ENCODE measurements around the gene CCDC191. TPM values are rescaled to one million over a fixed set of nuclear protein-coding genes. Genes with fewer than 3 reads are reported as not detected.

The CCDC191 gene
- polyA plus RNA-seq, 1 donor (not counting 4 experiments of a cell fraction or from before 2014, with no cell fraction given), result 3.6 TPM

DNA sequence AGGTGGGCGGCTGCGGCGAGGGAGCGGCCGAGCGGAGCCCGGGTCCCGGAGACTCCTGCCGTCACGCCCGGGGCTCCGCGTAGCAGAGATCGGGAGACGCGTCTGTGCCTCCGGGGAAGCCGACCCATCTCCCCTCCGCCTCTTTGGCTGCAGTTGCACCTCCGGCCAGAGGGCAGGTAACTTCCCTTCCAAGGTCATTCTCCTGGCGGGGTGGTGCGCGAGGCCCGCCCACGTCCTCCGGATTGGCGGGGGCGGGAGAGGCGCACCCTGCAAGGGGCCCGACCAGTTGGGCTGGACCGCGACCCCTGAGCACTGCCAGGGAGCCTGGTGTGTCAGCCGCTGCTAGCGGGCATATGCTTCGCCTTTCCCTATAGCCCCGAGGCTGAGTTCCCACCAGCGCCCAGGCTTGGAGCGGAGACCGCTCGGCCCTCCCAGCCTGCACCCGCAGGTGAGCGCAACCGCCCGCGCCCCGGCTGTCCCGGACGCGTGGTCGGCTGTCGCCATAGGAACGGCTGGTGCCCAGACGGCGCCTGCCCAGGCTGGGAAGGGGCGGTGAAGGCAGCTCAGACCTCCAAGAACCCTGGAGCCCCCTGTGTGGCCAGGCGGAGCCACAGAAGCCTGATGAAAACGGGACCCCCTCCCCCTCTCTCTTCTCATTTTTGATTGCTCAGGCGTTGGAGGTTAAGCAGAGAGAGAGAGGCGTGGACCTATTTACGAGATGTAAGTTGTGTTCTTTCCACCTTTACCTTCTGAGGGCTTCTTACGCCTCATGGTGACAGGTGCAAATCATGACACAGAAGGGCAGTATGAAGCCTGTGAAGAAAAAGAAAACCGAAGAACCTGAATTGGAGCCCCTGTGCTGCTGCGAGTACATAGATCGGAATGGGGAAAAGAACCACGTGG is 108.1 kb downstream of the CCDC191 start:
- FAIRE-seq, result no peak
- Histone ChIP-seq H3K27ac (ENCODE audit: control insufficient read depth, insufficient read depth, low read length) (no peak overlapping the region), H3K4me2 (ENCODE audit: control insufficient read depth, extremely low read depth, insufficient read depth, low read depth, low read length) (peak overlapping the region; percentile 85)

GRCh38 chr3:113947372-113948014 is 108.8 kb downstream of the CCDC191 start, which contains the start of gene ZDHHC23:
Gene ZDHHC23, plus strand, starts transcription at chr3:113948013. Its CDS starts 790 bp downstream, at chr3:113948803.
- Histone ChIP-seq H3K4me1 (ENCODE audit: control insufficient read depth, extremely low read depth, insufficient read depth, low read length) (no peaks in the 10 kb centered on the region), H3K27ac (ENCODE audit: control insufficient read depth, insufficient read depth, low read length) (no peak within 1 kb of the TSS), H2AFZ (ENCODE audit: control insufficient read depth, low read length) (peak within 1 kb of the TSS; percentile 81), H3K9me3 (ENCODE audit: control insufficient read depth, low read depth, low read length) (no peaks in the 10 kb centered on the region), H3K4me2 (ENCODE audit: control insufficient read depth, extremely low read depth, insufficient read depth, low read depth, low read length) (peak within 1 kb of the TSS; percentile 85), H3K9ac (ENCODE audit: control insufficient read depth, extremely low read depth, insufficient read depth, low read length) (peak within 1 kb of the TSS; percentile 56), H3K27me3 (ENCODE audit: control insufficient read depth, extremely low read depth, insufficient read depth, low read length) (peaks cover 7% of the 10 kb centered on the region), H3K4me3 (ENCODE audit: control insufficient read depth in 2 of 3, extremely low read depth in 1 of 3, insufficient read depth in 2 of 3, low read depth in 1 of 3, low read length in 3 of 3) (peak within 1 kb of the TSS; percentile 62 to 74 (median 69)), H3K36me3 (ENCODE audit: control insufficient read depth in 2 of 2, extremely low read depth in 1 of 2, insufficient read depth in 2 of 2, low read length in 2 of 2) (no peaks in the 10 kb centered on the region), H3K79me2 (ENCODE audit: control insufficient read depth, insufficient read depth, low read length) (no peaks in the 10 kb centered on the region), H3K9me1 (ENCODE audit: control insufficient read depth, extremely low read depth, insufficient read depth, low read length) (no peaks in the 10 kb centered on the region), H4K20me1 (ENCODE audit: control insufficient read depth, extremely low read depth, insufficient read depth, low read length) (no peaks in the 10 kb centered on the region)
- no peak for TF ChIP-seq EZH2 (IDR thresholded peaks at IDR 0.05; ENCODE audit: low read length)
- TF ChIP-seq CTCF (optimal IDR thresholded peaks at IDR 0.05 in 1 of 3, IDR thresholded peaks at IDR 0.05 in 1 of 3, conservative IDR thresholded peaks at IDR 0.05 in 1 of 3; ENCODE audit: extremely low read depth in 1 of 3, insufficient read depth in 2 of 3, low read length in 3 of 3), result no peak
- dilution Hi-C loops (cut with MboI; ENCODE audit: extremely low pct_ligation_motif_present, low sequenced_read_pairs), result no loop called here
- no peak for FAIRE-seq
- DNase-seq (ENCODE audit: low read depth, low spot score), result no peak

More for the DNA sequence above, 108.1 kb downstream of the CCDC191 start:
- H3K4me3 ChIP-seq (ENCODE audit: control insufficient read depth in 2 of 3, extremely low read depth in 1 of 3, insufficient read depth in 2 of 3, low read depth in 1 of 3, low read length in 3 of 3), result peak overlapping the region; percentile 62 to 74 (median 62)
- no peaks in the 10 kb centered on the region for H3K9me1 ChIP-seq (ENCODE audit: control insufficient read depth, extremely low read depth, insufficient read depth, low read length)
- no peaks in the 10 kb centered on the region for H3K36me3 ChIP-seq (ENCODE audit: control insufficient read depth in 2 of 2, extremely low read depth in 1 of 2, insufficient read depth in 2 of 2, low read length in 2 of 2)
- DNase-seq (ENCODE audit: low read depth, low spot score), result no peak
- dilution Hi-C loops (cut with MboI; ENCODE audit: extremely low pct_ligation_motif_present, low sequenced_read_pairs), result no loop called here
- peak overlapping the region; percentile 56 for H3K9ac ChIP-seq (ENCODE audit: control insufficient read depth, extremely low read depth, insufficient read depth, low read length)
- peaks cover 7% of the 10 kb centered on the region for H3K27me3 ChIP-seq (ENCODE audit: control insufficient read depth, extremely low read depth, insufficient read depth, low read length)
- TF ChIP-seq EZH2 (IDR thresholded peaks at IDR 0.05; ENCODE audit: low read length) (no peak), CTCF (optimal IDR thresholded peaks at IDR 0.05 in 1 of 3, IDR thresholded peaks at IDR 0.05 in 1 of 3, conservative IDR thresholded peaks at IDR 0.05 in 1 of 3; ENCODE audit: extremely low read depth in 1 of 3, insufficient read depth in 2 of 3, low read length in 3 of 3) (no peak)
- peak overlapping the region; percentile 81 for H2AFZ ChIP-seq (ENCODE audit: control insufficient read depth, low read length)
- H4K20me1 ChIP-seq (ENCODE audit: control insufficient read depth, extremely low read depth, insufficient read depth, low read length), result no peaks in the 10 kb centered on the region
- no peaks in the 10 kb centered on the region for H3K4me1 ChIP-seq (ENCODE audit: control insufficient read depth, extremely low read depth, insufficient read depth, low read length)
- no peaks in the 10 kb centered on the region for H3K79me2 ChIP-seq (ENCODE audit: control insufficient read depth, insufficient read depth, low read length)
- H3K9me3 ChIP-seq (ENCODE audit: control insufficient read depth, low read depth, low read length), result no peaks in the 10 kb centered on the region

Measured in keratinocyte (primary cell).